Adrenal gland (tissue), 12 donors: ENCODE data around the gene MLST8. TPM values are rescaled to one million over a fixed set of nuclear protein-coding genes. Genes with fewer than 3 reads are reported as not detected.

Experiments used
- DNase-seq, 7 donors: peaks; one replicate each; pipeline ENCODE4 v3.0.0-alpha.2; 2019 to 2020
- H3K27ac ChIP-seq, 5 donors: fragments of 200-600 bp; sonication (generic) in 4 of 5; 1 replicate in 3 of 5; 2 replicates in 2 of 5; pipeline versions ENCODE4 v1.5.1 to v1.8.0; 2016 to 2020; ENCODE audit warnings: mild to moderate bottlenecking in 1 of 5
- H3K27me3 ChIP-seq: fragments of 200-600 bp; 2 replicates; pipeline ENCODE4 v1.8.0; 2021
- H3K36me3 ChIP-seq, 2 donors: fragments of 200-600 bp; replicated peaks in 1 of 2; 1 replicate in 1 of 2; 2 replicates in 1 of 2; pipeline versions ENCODE4 v1.5.1 to v1.8.0; 2018 to 2022
- H3K4me1 ChIP-seq, 2 donors: fragments of 200-600 bp; replicated peaks in 1 of 2; 1 replicate in 1 of 2; 2 replicates in 1 of 2; pipeline versions ENCODE4 v1.5.1 to v1.8.0; 2018 to 2021
- H3K4me3 ChIP-seq, 4 donors: fragments of 200-600 bp; sonication (generic) in 3 of 4; one replicate each; pipeline ENCODE4 v1.5.1; 2016 to 2018
- H3K9me3 ChIP-seq, 3 donors: fragments of 200-600 bp; sonication (generic) in 1 of 3; replicated peaks in 1 of 3; 1 replicate in 2 of 3; 2 replicates in 1 of 3; pipeline versions ENCODE4 v1.5.1 to v1.8.0; 2016 to 2021
- POLR2A ChIP-seq, 2 donors: fragments of 450-650 bp; IDR thresholded peaks; one replicate each; pipeline ENCODE4 v1.6.1; 2017; ENCODE audit warnings: antibody characterized with exemption in 2 of 2, mild to moderate bottlenecking in 2 of 2, moderate library complexity in 1 of 2
- whole genome bisulfite sequencing, 4 donors: extraction: QIAGEN DNeasy Blood & Tissue Kit in 2 of 4; methylation state at CpG; one replicate each; pipeline versions ENCODE4 v1.1.5 to v1.1.7; 2013 to 2017; 5-methylcytosine and 5-hydroxymethylcytosine counted together
- intact Hi-C, 2 donors: fragments of 100-400 bp; cut with DNase I; formaldehyde crosslinking; loops; one replicate each; pipeline versions ENCODE4 v1.14.1 to v1.15.0; 2022 to 2023
- polyA plus RNA-seq, 3 donors: library from polyadenylated mRNA; stranded (reverse); fragments of 200-250 nt in 2 of 3; fragments of 350-450 nt in 1 of 3; fragmentation: Illumina TruSeq in 1 of 3; extraction: RNeasy Lipid Tissue Mini Kit (QIAGEN cat#74804) in 1 of 3; gene quantifications; one replicate each; pipeline ENCODE4 v1.2.3, GENCODE V29; 2013 to 2014
- total RNA-seq, 9 donors: library from RNA; depleted of rRNA in 4 of 9; stranded (reverse); fragments of >200 nt in 4 of 9; fragments of 120-200 nt in 1 of 9; fragmentation: NEBNext Ultra II Directional in 1 of 9; extraction: Animal tissue kit (Norgen Biotek cat#: 25700) in 1 of 9; gene quantifications; one replicate each; pipeline versions ENCODE4 v1.1.0 to v1.2.4, GENCODE V29; 2013 to 2023
- TF ChIP-seq, protein P1 (sequence below), 6 experiments: fragments of 450-650 bp in 4 of 6; fragments of 200-600 bp in 2 of 6; sonication (generic) in 1 of 6; IDR thresholded peaks; 1 replicate in 5 of 6; 2 replicates in 1 of 6; pipeline versions ENCODE4 v1.5.1 to v1.8.0; 2016 to 2021; ENCODE audit warnings: antibody characterized with exemption in 6 of 6, mild to moderate bottlenecking in 2 of 6, moderate library complexity in 1 of 6
- donor health status: healthy with polysubstance abuse.
- donor health status: Bipolar disorder and iron deficiency.
- donor health status: DM: yes; HTN: yes; CAD: no.
- donor health status: DM: no; HTN: no; CAD: no.
- donor health status: DM: no; HTN: no; CAD: no.
- donor health status: DM: yes; HTN: yes; CAD: no.

The MLST8 gene
- total and polyA plus RNA-seq, 12 donors, result 21.9 to 116 (median 57.2) TPM

DNA sequence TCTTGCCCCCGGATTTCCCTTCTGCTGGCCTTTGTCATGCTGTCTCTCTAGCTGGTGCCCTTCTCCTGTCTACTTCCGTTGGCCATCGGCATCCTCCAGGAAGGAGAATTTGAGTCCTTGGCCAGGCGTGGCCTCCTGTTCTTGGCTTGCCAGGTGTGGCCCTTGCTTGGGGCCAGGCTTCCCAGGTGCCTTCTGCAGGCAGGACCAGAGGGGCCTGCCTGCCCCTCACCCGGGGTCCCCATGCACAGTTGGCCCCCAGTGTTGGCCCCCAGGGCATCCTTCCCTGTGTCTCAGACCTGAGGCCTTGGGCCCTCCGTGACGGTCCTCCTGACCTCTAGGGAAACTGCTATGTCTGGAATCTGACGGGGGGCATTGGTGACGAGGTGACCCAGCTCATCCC is 2.6 kb downstream of the MLST8 start:
- WGBS, 4 donors, result 84 to 89% (median 87%) methylated on average over 5 to 9 of the region's 9 CpGs
- Histone ChIP-seq H3K9me3 (no peaks in the 10 kb centered on the region), H3K4me3 (no peak overlapping the region), H3K36me3 (peaks cover 0 to 35% of the 10 kb centered on the region in 2 donors), H3K27me3 (no peaks in the 10 kb centered on the region), H3K27ac (no peak overlapping the region), H3K4me1 (peaks cover 15 to 29% of the 10 kb centered on the region in 2 donors)
- TF ChIP-seq, protein P1, sequence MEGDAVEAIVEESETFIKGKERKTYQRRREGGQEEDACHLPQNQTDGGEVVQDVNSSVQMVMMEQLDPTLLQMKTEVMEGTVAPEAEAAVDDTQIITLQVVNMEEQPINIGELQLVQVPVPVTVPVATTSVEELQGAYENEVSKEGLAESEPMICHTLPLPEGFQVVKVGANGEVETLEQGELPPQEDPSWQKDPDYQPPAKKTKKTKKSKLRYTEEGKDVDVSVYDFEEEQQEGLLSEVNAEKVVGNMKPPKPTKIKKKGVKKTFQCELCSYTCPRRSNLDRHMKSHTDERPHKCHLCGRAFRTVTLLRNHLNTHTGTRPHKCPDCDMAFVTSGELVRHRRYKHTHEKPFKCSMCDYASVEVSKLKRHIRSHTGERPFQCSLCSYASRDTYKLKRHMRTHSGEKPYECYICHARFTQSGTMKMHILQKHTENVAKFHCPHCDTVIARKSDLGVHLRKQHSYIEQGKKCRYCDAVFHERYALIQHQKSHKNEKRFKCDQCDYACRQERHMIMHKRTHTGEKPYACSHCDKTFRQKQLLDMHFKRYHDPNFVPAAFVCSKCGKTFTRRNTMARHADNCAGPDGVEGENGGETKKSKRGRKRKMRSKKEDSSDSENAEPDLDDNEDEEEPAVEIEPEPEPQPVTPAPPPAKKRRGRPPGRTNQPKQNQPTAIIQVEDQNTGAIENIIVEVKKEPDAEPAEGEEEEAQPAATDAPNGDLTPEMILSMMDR (IDR thresholded peaks at IDR 0.05), result no peak
- TF ChIP-seq POLR2A (IDR thresholded peaks at IDR 0.05), result no peak
- DNase-seq, result no peak
- intact Hi-C loops, result no loop called here

DNA sequence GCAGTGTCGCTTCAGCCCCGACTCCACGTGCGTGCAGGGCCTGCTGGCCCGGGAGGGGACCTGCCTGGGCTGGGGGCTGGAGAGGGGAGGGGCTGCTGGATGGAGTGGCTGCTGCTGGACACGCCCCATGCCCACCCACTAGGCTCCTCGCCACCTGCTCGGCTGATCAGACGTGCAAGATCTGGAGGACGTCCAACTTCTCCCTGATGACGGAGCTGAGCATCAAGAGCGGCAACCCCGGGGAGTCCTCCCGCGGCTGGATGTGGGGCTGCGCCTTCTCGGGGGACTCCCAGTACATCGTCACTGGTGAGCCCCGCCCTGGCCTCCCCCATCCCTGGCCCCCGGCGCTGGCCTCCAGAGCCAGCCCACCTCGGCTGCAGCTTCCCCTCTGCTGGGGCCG is 3.1 kb downstream of the MLST8 start:
- DNase-seq, result no peak

DNA sequence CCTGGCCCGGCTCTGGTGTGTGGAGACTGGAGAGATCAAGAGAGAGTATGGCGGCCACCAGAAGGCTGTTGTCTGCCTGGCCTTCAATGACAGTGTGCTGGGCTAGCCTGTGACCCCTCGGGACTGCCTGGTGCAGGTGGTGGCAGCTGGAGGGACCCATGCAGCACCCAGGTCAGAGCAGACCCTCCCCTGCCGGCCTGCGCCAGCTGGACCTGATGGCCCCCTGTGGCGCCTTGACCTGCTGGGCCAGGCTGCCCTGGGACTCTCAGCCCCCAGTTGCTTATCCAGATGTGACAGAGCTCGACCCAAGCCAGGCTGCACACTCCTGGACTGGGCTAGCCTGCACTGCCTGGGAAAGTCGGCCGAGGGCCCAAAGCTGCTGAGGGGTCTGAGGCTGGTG is 3.5 kb downstream of the MLST8 start:
- WGBS, 4 donors, result 86 to 92% (median 90%) methylated on average over 2 to 9 of the region's 9 CpGs

More for the DNA sequence above, 3.1 kb downstream of the MLST8 start:
- Histone ChIP-seq H3K4me1 (peaks cover 19 to 33% of the 10 kb centered on the region in 2 donors), H3K9me3 (no peaks in the 10 kb centered on the region), H3K27me3 (no peaks in the 10 kb centered on the region), H3K36me3 (peaks cover 0 to 35% of the 10 kb centered on the region in 2 donors), H3K27ac (no peak overlapping the region), H3K4me3 (no peak overlapping the region)
- intact Hi-C loops, result no loop called here
- TF ChIP-seq, protein P1 (IDR thresholded peaks at IDR 0.05), result no peak
- TF ChIP-seq POLR2A (IDR thresholded peaks at IDR 0.05), result no peak
- WGBS, 4 donors, result 80 to 86% (median 84%) methylated on average over 7 to 23 of the region's 23 CpGs; no CpG with 5 or more reads in 1 of the 4 donors

GRCh38 chr16:2209258-2210008 is 4.2 kb downstream of the MLST8 start:
- Histone ChIP-seq H3K4me1 (peaks cover 28 to 44% of the 10 kb centered on the region in 2 donors), H3K4me3 (no peak overlapping the region), H3K27me3 (no peaks in the 10 kb centered on the region), H3K36me3 (peaks cover 0 to 35% of the 10 kb centered on the region in 2 donors), H3K27ac (no peak overlapping the region), H3K9me3 (no peaks in the 10 kb centered on the region)
- intact Hi-C loops, result no loop called here
- no peak for DNase-seq
- TF ChIP-seq POLR2A (IDR thresholded peaks at IDR 0.05), result no peak
- TF ChIP-seq, protein P1 (IDR thresholded peaks at IDR 0.05), result no peak
- 79 to 85% (median 84%) methylated on average over 11 to 29 of the region's 29 CpGs; no CpG with 5 or more reads in 1 of the 4 donors for WGBS, 4 donors

More for the DNA sequence above, 3.5 kb downstream of the MLST8 start:
- intact Hi-C loops, result no loop called here
- no peak for TF ChIP-seq POLR2A (IDR thresholded peaks at IDR 0.05)
- TF ChIP-seq, protein P1 (IDR thresholded peaks at IDR 0.05), result no peak
- Histone ChIP-seq H3K9me3 (no peaks in the 10 kb centered on the region), H3K27ac (no peak overlapping the region), H3K36me3 (peaks cover 0 to 35% of the 10 kb centered on the region in 2 donors), H3K4me3 (no peak overlapping the region), H3K27me3 (no peaks in the 10 kb centered on the region), H3K4me1 (peaks cover 24 to 38% of the 10 kb centered on the region in 2 donors)
- DNase-seq, result no peak
